Heart left ventricle (tissue), 16 donors: Measurements from ENCODE around the gene UBE2A. TPM values are rescaled to one million over a fixed set of nuclear protein-coding genes. Genes with fewer than 3 reads are reported as not detected.

Experiments
- ATAC-seq, 4 donors: fragments of 200-7000 bp; cut with Tn5 transposase; one replicate each; pipeline ENCODE4 v1.9.1; 2020 to 2022; ENCODE audit warnings: moderate library complexity in 4 of 4, mild to moderate bottlenecking in 3 of 4, moderate number of reproducible peaks in 1 of 4
- DNase-seq, 5 donors: peaks; one replicate each; pipeline ENCODE4 v3.0.0-alpha.2; 2020
- H3K27ac ChIP-seq, 12 donors: fragments of 200-600 bp; sonication (generic) in 4 of 12; one replicate each; pipeline versions ENCODE4 v1.5.0 to v1.8.0; 2016 to 2022; ENCODE audit warnings: mild to moderate bottlenecking in 2 of 12
- H3K27me3 ChIP-seq, 9 donors: fragments of 200-600 bp; sonication (generic) in 2 of 9; one replicate each; pipeline versions ENCODE4 v1.5.1 to v1.8.0; 2016 to 2022; ENCODE audit warnings: mild to moderate bottlenecking in 3 of 9
- H3K36me3 ChIP-seq, 9 donors: fragments of 200-600 bp; sonication (generic) in 2 of 9; one replicate each; pipeline versions ENCODE4 v1.5.0 to v1.8.0; 2018 to 2022; ENCODE audit warnings: mild to moderate bottlenecking in 2 of 9
- H3K4me1 ChIP-seq, 12 donors: fragments of 200-600 bp; sonication (generic) in 4 of 12; one replicate each; pipeline versions ENCODE4 v1.5.0 to v1.8.0; 2016 to 2022; ENCODE audit warnings: mild to moderate bottlenecking in 3 of 12
- H3K4me3 ChIP-seq, 12 donors: fragments of 200-600 bp; sonication (generic) in 4 of 12; one replicate each; pipeline versions ENCODE4 v1.5.0 to v1.8.0; 2017 to 2022; ENCODE audit warnings: mild to moderate bottlenecking in 9 of 12, moderate library complexity in 4 of 12
- H3K9me3 ChIP-seq, 12 donors: fragments of 200-600 bp; sonication (generic) in 4 of 12; one replicate each; pipeline versions ENCODE4 v1.5.0 to v1.8.0; 2016 to 2022; ENCODE audit warnings: mild to moderate bottlenecking in 1 of 12
- CTCF ChIP-seq, 12 donors: fragments of 200-600 bp; sonication (generic) in 4 of 12; IDR thresholded peaks; one replicate each; pipeline versions ENCODE4 v1.5.0 to v1.8.0; 2018 to 2022; ENCODE audit warnings: antibody characterized with exemption in 12 of 12, mild to moderate bottlenecking in 5 of 12
- POLR2A ChIP-seq, 2 donors: fragments of 450-650 bp; IDR thresholded peaks; one replicate each; pipeline ENCODE4 v1.6.1; 2017; ENCODE audit warnings: antibody characterized with exemption in 2 of 2, mild to moderate bottlenecking in 2 of 2, moderate library complexity in 2 of 2
- WGBS, 4 donors: extraction: QIAGEN DNeasy Blood & Tissue Kit in 2 of 4; methylation state at CpG; one replicate each; pipeline versions ENCODE4 v1.1.5 to v1.1.7; 2013 to 2018; 5-methylcytosine and 5-hydroxymethylcytosine counted together
- intact Hi-C, 10 donors: fragments of 100-400 bp; cut with DNase I; formaldehyde crosslinking; loops; one replicate each; pipeline versions ENCODE4 v1.11.1 to v1.14.2; 2022
- polyA plus RNA-seq, 2 donors: library from polyadenylated mRNA; stranded (reverse); fragments of 200-250 nt; gene quantifications; one replicate each; pipeline ENCODE4 v1.2.3, GENCODE V29; 2013
- total RNA-seq, 9 donors: library from RNA; depleted of rRNA in 2 of 9; stranded (reverse); fragments of >200 nt in 2 of 9; fragmentation: NEBNext Ultra II Directional in 3 of 9; extraction: Animal tissue kit (Norgen Biotek cat#: 25700) in 3 of 9; gene quantifications; one replicate each; pipeline versions ENCODE4 v1.1.0 to v1.2.4, GENCODE V29; 2016 to 2023
- donor health status: ischemic (EF 13 %, LVEDD 7.1; RV severe dilation, severe dysfunction).
- donor health status: healthy with polysubstance abuse.
- donor health status: DM: no; HTN: yes; CAD: no.
- donor health status: DM: no; HTN: no; CAD: no.
- donor health status: ischemic (EF 25% LVEDD 6.9; RV normal size, moderate dysfunction).
- donor health status: ischemic (EF 25% LVEDD 5.7; RV mildly dilated, moderate dysfunction).
- donor health status: healthy.
- donor health status: DM: yes; HTN: yes; CAD: no.
- donor health status: ischemic (EF 35%, LVEDD 5.7; RV mildly dilated, moderate dysfunction).
- donor health status: nonischemic (EF 11% LVEDD 7.7; RV severe dilation, severe dysfunction).
- donor health status: DM: yes; HTN: yes; CAD: no.
- donor health status: PGD.
- donor health status: ischemic (EF 29% LVEDD 5.4; RV normal size, mild dysfunction).
- donor health status: nonischemic (EF 23%, LVEDD 6.1; RV moderate dilation, normal function).

The UBE2A gene
- total and polyA plus RNA-seq, 11 donors: 37.3 to 86.2 (median 65.5) TPM

- DNase-seq: peak in 4 of 5 donors; percentile 46 to 65 (median 60)
- Histone ChIP-seq H3K36me3 (peaks cover 0 to 5% (median 0%) of the 10 kb centered on the region in 9 donors), H3K27me3 (no peaks in the 10 kb centered on the region), H3K27ac (peak overlapping the region in 3 of 12 donors; percentile 17 to 51 (median 42)), H3K4me3 (no peak overlapping the region), H3K4me1 (peaks cover 0 to 25% (median 0%) of the 10 kb centered on the region in 12 donors), H3K9me3 (no peaks in the 10 kb centered on the region)
- intact Hi-C loops: loop anchor here in 1 of 10 donors (10.0 kb wide), 1 partner anchor 72 kb away; the partner anchor contains the start of gene SEPTIN6
- no peak for TF ChIP-seq CTCF (IDR thresholded peaks at IDR 0.05)
- no peak for TF ChIP-seq POLR2A (IDR thresholded peaks at IDR 0.05)
- WGBS, 4 donors: 50 to 63% (median 54%) methylated on average over 9 of the region's 9 CpGs
- peak in 3 of 4 donors; percentile 68 to 86 (median 78) for ATAC-seq
Observed at GRCh38 chrX:119622356-119623232, 48.2 kb downstream of the UBE2A start.

GRCh38 chrX:119624417-119624816, 50.1 kb downstream of the UBE2A start:
- no peak for ATAC-seq
- 88 to 98% (median 96%) methylated on average over 10 to 11 of the region's 11 CpGs for WGBS, 4 donors
- TF ChIP-seq CTCF (IDR thresholded peaks at IDR 0.05) (no peak), POLR2A (IDR thresholded peaks at IDR 0.05) (no peak)

GRCh38 chrX:119624951-119625668, 50.7 kb downstream of the UBE2A start:
- DNase-seq (no peak), ATAC-seq (no peak)
- no peak overlapping the region for H3K27ac ChIP-seq
- 86 to 94% (median 91%) methylated on average over 10 of the region's 10 CpGs for WGBS, 4 donors
- peaks cover 0 to 20% (median 2%) of the 10 kb centered on the region in 9 donors for H3K36me3 ChIP-seq
- no peaks in the 10 kb centered on the region for H3K9me3 ChIP-seq
- TF ChIP-seq CTCF (IDR thresholded peaks at IDR 0.05) (no peak), POLR2A (IDR thresholded peaks at IDR 0.05) (no peak)
- H3K4me3 ChIP-seq: no peak overlapping the region
- intact Hi-C loops: loop anchor here in 1 of 10 donors (10.0 kb wide), 1 partner anchor 70 kb away; the partner anchor contains the start of gene SEPTIN6
- H3K4me1 ChIP-seq: peaks cover 0 to 15% (median 0%) of the 10 kb centered on the region in 12 donors
- H3K27me3 ChIP-seq: no peaks in the 10 kb centered on the region

More at GRCh38 chrX:119624417-119624816, 50.1 kb downstream of the UBE2A start:
- no peak for DNase-seq
- no peaks in the 10 kb centered on the region for H3K9me3 ChIP-seq
- H3K27ac ChIP-seq: no peak overlapping the region
- peaks cover 0 to 13% (median 0%) of the 10 kb centered on the region in 9 donors for H3K36me3 ChIP-seq
- H3K4me1 ChIP-seq: peaks cover 0 to 15% (median 0%) of the 10 kb centered on the region in 12 donors
- H3K4me3 ChIP-seq: no peak overlapping the region
- intact Hi-C loops: loop anchor here in 1 of 10 donors (10.0 kb wide), 1 partner anchor 70 kb away; the partner anchor contains the start of gene SEPTIN6
- no peaks in the 10 kb centered on the region for H3K27me3 ChIP-seq
